ENCODE measurements around the gene AOC3. TPM values are rescaled to one million over a fixed set of nuclear protein-coding genes. Genes with fewer than 3 reads are reported as not detected.
"Not testable (repeated sequence)": the region's sequence is repeated elsewhere in the genome, so short reads cannot be mapped to it uniquely, and the experiment has no call there.

Gene AOC3
- total RNA-seq, 1 experiment from 2014 or later, result 0.62 TPM

DNA sequence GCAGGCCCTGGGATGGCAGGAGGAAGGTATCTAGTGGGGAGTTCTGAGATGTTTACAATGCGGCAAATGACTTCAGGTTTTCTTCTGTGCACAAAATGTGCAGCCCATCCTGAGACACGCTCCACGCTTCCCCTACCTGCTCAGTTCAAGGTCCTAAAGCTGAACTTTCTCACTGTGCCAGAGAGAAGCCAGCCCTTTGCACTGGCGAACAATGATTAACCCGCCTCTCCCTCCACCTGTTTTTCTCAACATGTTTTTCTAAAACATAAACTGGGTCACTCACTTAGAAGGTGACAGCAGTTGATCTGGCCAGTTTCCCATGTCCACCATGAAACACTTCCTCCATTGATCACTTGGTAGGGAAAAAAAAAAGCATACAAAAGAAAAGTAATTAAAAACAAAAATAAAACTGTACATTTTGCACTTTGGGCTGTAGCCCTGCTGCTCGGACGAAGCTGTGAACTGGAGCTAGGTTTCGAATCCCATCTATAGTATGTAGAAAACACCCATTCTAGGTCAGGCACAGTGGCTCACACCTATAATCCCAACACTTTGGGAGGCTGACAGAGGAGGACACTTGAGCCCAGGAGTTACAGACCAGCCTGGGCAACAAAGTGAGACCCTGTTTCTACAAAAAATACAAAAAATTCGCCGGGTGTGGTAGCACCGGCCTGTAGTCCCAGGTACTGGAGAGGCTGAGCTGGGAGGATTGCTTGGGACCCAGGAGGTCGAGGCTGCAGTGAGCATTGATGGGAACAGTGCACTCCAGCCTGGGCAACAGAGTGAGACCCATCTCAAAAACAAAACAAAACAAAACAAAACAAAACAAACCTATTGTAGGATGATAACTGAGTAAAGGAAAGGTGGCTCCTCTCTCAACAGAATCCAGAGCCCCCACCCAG lies 43.5 kb downstream of the AOC3 start:
- no peak overlapping the region for H3K27ac ChIP-seq (ENCODE audit: low read depth, low read length, poor library complexity, severe bottlenecking)
- no TSS peak for BruUV-seq (replicated peaks)
- ChIA-PET CTCF (no interaction called here), POLR2A (ENCODE audit: low non-redundant PET) (no interaction called here)
- DNase-seq (ENCODE audit: low spot score), result no peak
- H3K4me3 ChIP-seq (ENCODE audit: low read depth, low read length, poor library complexity, severe bottlenecking), result no peak overlapping the region
- no peaks in the 10 kb centered on the region for H3K9me3 ChIP-seq (ENCODE audit: low read depth, low read length, poor library complexity, severe bottlenecking)
- TF ChIP-seq, protein P1, sequence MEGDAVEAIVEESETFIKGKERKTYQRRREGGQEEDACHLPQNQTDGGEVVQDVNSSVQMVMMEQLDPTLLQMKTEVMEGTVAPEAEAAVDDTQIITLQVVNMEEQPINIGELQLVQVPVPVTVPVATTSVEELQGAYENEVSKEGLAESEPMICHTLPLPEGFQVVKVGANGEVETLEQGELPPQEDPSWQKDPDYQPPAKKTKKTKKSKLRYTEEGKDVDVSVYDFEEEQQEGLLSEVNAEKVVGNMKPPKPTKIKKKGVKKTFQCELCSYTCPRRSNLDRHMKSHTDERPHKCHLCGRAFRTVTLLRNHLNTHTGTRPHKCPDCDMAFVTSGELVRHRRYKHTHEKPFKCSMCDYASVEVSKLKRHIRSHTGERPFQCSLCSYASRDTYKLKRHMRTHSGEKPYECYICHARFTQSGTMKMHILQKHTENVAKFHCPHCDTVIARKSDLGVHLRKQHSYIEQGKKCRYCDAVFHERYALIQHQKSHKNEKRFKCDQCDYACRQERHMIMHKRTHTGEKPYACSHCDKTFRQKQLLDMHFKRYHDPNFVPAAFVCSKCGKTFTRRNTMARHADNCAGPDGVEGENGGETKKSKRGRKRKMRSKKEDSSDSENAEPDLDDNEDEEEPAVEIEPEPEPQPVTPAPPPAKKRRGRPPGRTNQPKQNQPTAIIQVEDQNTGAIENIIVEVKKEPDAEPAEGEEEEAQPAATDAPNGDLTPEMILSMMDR (conservative IDR thresholded peaks at IDR 0.05; ENCODE audit: low read depth, low read length), result no peak
- no peak for TF ChIP-seq EZH2 (IDR thresholded peaks at IDR 0.05; ENCODE audit: borderline replicate concordance, low read depth, low read length, poor library complexity, severe bottlenecking)
- intact Hi-C loops (cut with micrococcal nuclease; ENCODE audit: unreplicated experiment), result no loop called here
- H3K4me1 ChIP-seq (ENCODE audit: insufficient read depth, low read length, poor library complexity, severe bottlenecking), result no peaks in the 10 kb centered on the region
- no peaks in the 10 kb centered on the region for H3K36me3 ChIP-seq (ENCODE audit: insufficient read depth, low read length, poor library complexity, severe bottlenecking)
- no peaks in the 10 kb centered on the region for H3K27me3 ChIP-seq (replicated peaks; ENCODE audit: insufficient read depth, low read depth, low read length, poor library complexity)

DNA sequence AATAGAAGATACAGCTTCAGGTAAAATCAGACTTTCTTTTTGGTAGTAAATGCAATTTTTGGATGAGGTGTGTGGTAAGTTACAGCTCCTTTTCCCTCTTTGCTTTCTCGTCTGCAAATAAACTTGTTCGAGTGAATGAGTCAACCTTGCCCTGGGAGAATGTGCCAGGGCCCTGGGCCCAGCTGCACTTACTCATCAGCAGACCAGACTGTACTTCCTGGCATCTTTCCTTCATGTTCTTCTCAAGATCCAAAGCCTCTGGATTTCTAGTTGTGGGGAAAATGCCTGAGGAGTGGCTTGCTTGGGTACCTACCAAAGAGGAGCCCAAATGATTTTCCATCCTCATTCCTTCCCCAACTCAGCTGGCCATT lies 44.2 kb downstream of the AOC3 start:
- intact Hi-C loops (cut with micrococcal nuclease; ENCODE audit: unreplicated experiment), result no loop called here
- no peaks in the 10 kb centered on the region for H3K9me3 ChIP-seq (ENCODE audit: low read depth, low read length, poor library complexity, severe bottlenecking)
- no peak overlapping the region for H3K4me3 ChIP-seq (ENCODE audit: low read depth, low read length, poor library complexity, severe bottlenecking)
- H3K27me3 ChIP-seq (replicated peaks; ENCODE audit: insufficient read depth, low read depth, low read length, poor library complexity), result no peaks in the 10 kb centered on the region
- BruUV-seq (replicated peaks), result no TSS peak
- H3K36me3 ChIP-seq (ENCODE audit: insufficient read depth, low read length, poor library complexity, severe bottlenecking), result no peaks in the 10 kb centered on the region
- POLR2A ChIA-PET (ENCODE audit: low non-redundant PET), result no interaction called here
- no peak overlapping the region for H3K27ac ChIP-seq (ENCODE audit: low read depth, low read length, poor library complexity, severe bottlenecking)
- CTCF ChIA-PET, result no interaction called here
- TF ChIP-seq, protein P1 (conservative IDR thresholded peaks at IDR 0.05; ENCODE audit: low read depth, low read length), result no peak
- TF ChIP-seq EZH2 (IDR thresholded peaks at IDR 0.05; ENCODE audit: borderline replicate concordance, low read depth, low read length, poor library complexity, severe bottlenecking), result no peak
- DNase-seq (ENCODE audit: low spot score), result no peak
- no peaks in the 10 kb centered on the region for H3K4me1 ChIP-seq (ENCODE audit: insufficient read depth, low read length, poor library complexity, severe bottlenecking)

DNA sequence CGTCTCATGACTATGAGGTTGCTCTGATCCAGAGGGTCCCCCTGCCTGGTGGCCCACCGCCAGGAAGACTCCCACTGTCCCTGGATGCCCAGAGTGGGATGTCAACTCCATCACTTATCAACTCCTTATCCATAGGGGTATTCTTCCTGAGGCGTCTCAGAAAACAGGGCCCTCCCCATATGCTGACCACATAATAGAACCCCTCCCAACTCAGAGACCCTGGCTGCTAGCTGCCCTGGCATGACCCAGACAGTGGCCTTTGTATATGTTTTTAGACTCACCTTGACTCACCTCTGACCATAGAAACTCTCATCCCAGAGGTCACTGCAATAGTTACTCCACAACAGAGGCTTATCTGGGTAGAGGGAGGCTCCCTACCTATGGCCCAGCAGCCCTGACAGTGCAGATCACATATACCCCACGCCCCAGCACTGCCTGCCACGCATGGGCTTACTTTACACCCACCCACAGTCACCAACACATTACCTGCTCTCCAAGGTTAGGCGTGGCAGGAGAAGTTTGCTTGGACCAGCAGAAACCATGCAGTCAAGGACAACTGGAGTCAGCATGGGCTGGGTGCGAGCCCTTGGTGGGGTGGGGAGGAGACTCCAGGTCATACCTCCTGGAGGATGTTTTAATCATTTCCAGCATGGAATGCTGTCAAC lies 47.3 kb downstream of the AOC3 start:
- Histone ChIP-seq H3K27ac (ENCODE audit: low read depth, low read length, poor library complexity, severe bottlenecking) (no peak overlapping the region), H3K4me1 (ENCODE audit: insufficient read depth, low read length, poor library complexity, severe bottlenecking) (no peaks in the 10 kb centered on the region), H3K36me3 (ENCODE audit: insufficient read depth, low read length, poor library complexity, severe bottlenecking) (no peaks in the 10 kb centered on the region), H3K4me3 (ENCODE audit: low read depth, low read length, poor library complexity, severe bottlenecking) (no peak overlapping the region), H3K9me3 (ENCODE audit: low read depth, low read length, poor library complexity, severe bottlenecking) (no peaks in the 10 kb centered on the region), H3K27me3 (replicated peaks; ENCODE audit: insufficient read depth, low read depth, low read length, poor library complexity) (no peaks in the 10 kb centered on the region)
- TF ChIP-seq, protein P1 (conservative IDR thresholded peaks at IDR 0.05; ENCODE audit: low read depth, low read length), result no peak
- TF ChIP-seq EZH2 (IDR thresholded peaks at IDR 0.05; ENCODE audit: borderline replicate concordance, low read depth, low read length, poor library complexity, severe bottlenecking), result no peak
- no peak for DNase-seq (ENCODE audit: low spot score)
- CTCF ChIA-PET, result no interaction called here
- intact Hi-C loops (cut with micrococcal nuclease; ENCODE audit: unreplicated experiment), result no loop called here
- POLR2A ChIA-PET (ENCODE audit: low non-redundant PET), result no interaction called here
- BruUV-seq (replicated peaks), result no TSS peak

DNA sequence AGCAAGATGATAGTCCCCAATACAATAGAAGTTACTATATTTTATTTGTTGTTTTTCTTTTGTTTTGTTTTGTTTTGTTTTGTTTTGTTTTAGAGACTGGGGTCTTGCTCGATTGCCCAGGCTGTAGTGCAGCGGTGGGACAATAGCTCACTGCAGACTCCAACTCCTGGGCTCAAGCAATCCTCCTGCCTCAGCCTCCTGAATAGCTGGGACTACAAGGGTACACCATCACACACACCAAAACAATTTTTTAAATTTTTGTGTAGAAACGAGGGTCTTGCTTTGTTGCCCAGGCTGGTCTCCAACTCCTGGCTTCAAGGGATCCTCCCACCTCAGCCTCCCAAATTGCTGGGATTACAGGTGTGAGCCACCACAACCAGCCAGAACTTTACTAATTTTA lies 49.0 kb downstream of the AOC3 start:
- H3K4me1 ChIP-seq (ENCODE audit: insufficient read depth, low read length, poor library complexity, severe bottlenecking); CTCF ChIA-PET; H3K4me3 ChIP-seq (ENCODE audit: low read depth, low read length, poor library complexity, severe bottlenecking); H3K27me3 ChIP-seq (replicated peaks; ENCODE audit: insufficient read depth, low read depth, low read length, poor library complexity); H3K36me3 ChIP-seq (ENCODE audit: insufficient read depth, low read length, poor library complexity, severe bottlenecking); DNase-seq (ENCODE audit: low spot score); H3K27ac ChIP-seq (ENCODE audit: low read depth, low read length, poor library complexity, severe bottlenecking); BruUV-seq (replicated peaks); POLR2A ChIA-PET (ENCODE audit: low non-redundant PET); intact Hi-C loops (cut with micrococcal nuclease; ENCODE audit: unreplicated experiment); H3K9me3 ChIP-seq (ENCODE audit: low read depth, low read length, poor library complexity, severe bottlenecking): not testable (repeated sequence)
